GM21367 (cell line): ENCODE results near the gene FEZ2.

ENCODE experiments used
- ATAC-seq: cut with Tn5 transposase; IDR thresholded peaks from one replicate; pipeline ENCODE4 v1.9.1; 2021; ENCODE audit not compliant: unreplicated experiment

FEZ2 gene

DNA sequence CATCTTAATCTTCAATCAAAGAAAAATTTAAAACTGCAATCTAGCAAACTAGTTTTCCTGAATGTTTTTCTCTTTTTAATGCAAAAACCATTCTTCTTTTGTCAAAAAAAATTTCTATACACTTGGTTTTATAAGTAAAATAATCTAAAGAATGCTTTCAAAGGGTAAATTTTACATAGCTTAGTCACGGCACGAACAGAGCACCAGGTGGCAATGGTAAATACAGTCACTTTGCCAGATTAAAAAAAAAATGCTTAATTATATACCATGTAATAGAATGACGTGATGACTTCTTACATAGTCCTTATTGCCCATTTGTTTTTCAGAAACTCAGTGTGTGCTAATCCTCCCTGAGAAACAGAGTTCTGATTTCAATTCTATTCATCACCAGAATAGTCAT, 10.4 kb downstream of the FEZ2 start:
- ATAC-seq: no peak

DNA sequence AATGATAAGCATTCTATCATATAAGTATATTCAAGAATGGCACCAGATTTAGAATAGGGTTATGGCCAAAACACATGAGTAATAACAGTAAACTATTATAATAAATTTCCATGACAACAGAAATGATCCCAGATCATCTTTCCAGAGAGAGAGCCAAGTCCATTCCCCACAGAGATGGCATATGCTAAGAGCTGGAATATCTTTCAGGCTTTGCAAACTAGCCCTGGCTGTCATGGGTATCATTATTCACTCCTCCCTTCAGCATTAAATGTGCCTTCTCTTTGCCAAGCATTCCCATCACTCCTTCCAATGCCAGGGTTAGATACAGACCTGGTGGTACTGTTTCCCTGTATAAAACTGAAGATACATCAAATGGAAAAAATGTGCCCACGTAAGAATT, 10.9 kb downstream of the FEZ2 start:
- ATAC-seq: no peak

GRCh38 chr2:36586672-36587071, 11.3 kb downstream of the FEZ2 start:
- no peak for ATAC-seq

- no peak for ATAC-seq
Observed at GRCh38 chr2:36584148-36584794, 13.7 kb downstream of the FEZ2 start.

GRCh38 chr2:36582951-36583350, 15.0 kb downstream of the FEZ2 start:
- no peak for ATAC-seq

GRCh38 chr2:36582538-36582937, 15.4 kb downstream of the FEZ2 start:
- ATAC-seq: no peak

DNA sequence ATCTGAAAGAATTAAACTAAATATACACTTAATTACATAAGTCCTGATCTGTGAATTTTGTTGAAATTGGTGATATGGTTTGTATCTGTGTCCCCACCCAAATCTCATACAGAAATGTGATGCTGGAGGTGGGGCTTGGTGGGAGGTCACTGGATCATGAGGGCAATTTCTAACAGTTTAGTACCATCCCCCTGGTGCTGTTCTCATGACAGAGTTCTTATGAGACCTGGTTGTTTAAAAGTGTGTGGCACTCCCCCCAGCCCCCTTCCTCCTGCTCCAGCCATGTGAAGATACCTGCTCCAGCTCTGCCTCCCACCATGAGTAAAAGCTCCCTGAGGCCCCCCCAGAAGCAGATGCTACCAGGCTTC, 18.7 kb downstream of the FEZ2 start:
- ATAC-seq: no peak

DNA sequence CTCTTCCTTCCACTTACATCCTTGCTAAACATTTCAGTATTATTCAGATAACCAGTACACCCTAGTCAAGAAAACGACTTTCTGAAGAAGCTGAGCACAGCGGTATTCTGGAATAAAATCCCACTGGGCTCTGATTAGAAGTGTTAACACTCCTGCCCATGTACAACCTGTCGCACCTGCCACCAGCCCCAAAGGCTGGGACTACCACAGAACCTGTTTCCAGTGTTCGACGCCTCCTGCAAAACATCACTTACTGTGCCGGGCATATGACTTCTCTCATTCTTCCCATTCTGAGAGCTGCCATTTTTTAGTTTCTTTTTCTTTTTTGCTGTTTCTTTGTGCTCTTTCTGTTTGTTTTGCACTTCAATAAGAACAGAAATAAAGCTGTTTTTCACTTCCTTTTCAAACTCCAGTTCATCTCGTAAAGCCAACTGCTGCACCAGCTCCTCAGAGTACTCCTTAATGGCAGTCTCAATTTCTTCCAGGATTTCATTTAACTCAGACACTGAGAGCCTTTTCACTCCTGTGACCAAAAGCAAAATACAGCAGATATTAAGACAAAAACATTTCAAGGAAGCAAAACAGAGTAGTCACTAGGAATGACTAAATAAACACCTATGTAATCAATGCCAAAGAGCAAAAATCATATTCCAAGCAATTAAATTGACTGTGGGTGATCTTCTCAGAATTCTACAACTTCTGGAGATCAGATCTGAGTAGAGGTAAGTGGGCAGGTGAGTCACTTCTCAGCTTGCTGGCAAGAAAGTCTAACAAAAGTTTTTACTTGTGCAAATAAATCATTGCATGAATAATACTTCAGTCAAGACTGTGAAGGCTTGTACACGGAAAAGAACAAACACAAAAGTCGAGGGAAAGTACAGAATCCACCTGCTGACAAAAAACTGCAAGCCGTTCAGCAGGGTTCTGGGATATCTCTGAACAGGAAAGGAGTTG, 19.3 kb downstream of the FEZ2 start:
- ATAC-seq: no peak

DNA sequence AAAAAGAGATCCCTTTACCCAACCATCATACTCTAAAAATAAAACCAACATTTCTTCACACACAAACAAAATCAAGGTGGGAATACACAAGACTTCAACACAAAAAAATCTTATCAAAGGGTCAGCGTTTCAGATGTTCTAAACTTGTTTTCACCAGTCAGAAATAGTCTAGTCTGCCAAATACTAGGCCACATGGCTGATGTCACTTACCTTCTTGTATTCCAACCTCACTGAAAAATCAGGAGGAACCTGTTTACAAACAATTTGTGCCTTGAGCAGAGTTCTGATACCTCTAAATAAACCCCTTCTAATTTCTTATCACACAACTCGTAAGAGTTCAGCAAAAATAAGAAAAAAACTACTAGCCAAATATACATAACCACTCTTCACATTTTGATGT, 20.1 kb downstream of the FEZ2 start:
- no peak for ATAC-seq

GRCh38 chr2:36574560-36574959, 23.4 kb downstream of the FEZ2 start:
- ATAC-seq: no peak

GRCh38 chr2:36573165-36573564, 24.8 kb downstream of the FEZ2 start:
- no peak for ATAC-seq

GRCh38 chr2:36572719-36573059, 25.3 kb downstream of the FEZ2 start:
- ATAC-seq: no peak

DNA sequence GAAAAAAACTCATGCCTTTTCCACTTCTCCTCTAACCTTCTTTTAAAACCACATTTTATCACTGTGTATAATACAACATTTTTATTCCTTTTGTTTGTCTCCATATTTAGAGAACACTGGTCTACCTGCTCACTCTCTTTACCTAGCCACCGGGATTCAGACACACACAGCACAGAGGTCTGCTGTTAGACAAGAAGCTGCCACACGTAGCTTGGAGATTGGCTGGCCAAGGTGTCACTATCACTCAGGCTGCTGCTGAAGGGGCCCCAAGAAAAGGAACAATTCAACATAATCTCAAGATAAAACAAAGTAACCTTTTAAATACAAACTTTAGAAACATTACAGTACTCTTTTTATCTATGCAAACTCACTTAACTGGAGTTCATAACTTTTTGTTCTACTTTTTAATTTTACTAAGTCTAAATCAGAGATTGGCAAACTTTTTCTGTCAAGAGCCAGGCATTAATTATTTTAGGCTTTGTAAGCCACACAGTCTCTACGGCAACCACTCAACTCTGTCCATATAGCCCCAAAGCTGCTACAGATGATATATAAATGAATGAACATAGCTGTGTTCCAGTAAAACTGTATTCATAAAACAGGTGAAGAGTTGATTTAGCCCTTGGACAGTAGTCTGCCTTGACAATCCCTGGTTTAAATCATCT, 25.8 kb downstream of the FEZ2 start:
- no peak for ATAC-seq

GRCh38 chr2:36570416-36570815, 27.6 kb downstream of the FEZ2 start:
- no peak for ATAC-seq

- ATAC-seq: no peak
Observed at GRCh38 chr2:36569267-36569856, 28.6 kb downstream of the FEZ2 start.

GRCh38 chr2:36568516-36569246, 29.3 kb downstream of the FEZ2 start:
- no peak for ATAC-seq

GRCh38 chr2:36567711-36568408, 30.1 kb downstream of the FEZ2 start:
- ATAC-seq: no peak

DNA sequence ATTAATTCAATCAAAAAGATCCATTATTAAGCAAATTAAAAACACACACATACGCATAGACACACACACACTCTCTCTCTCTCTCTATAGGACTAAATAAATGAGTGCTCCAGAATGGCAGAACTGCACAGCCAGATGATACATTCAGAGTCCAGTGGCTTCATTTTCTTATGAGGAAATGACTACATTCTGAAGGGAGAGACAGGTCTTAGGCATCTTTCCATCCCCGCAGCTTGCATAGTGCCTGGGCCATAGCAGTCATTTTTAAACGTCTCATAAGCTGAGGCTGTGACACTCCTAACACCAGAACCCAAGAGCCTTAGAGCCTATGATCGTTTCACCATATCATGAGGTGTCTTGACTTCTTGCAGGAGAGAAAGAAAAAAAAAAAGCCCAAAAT, 31.1 kb downstream of the FEZ2 start:
- ATAC-seq: no peak

DNA sequence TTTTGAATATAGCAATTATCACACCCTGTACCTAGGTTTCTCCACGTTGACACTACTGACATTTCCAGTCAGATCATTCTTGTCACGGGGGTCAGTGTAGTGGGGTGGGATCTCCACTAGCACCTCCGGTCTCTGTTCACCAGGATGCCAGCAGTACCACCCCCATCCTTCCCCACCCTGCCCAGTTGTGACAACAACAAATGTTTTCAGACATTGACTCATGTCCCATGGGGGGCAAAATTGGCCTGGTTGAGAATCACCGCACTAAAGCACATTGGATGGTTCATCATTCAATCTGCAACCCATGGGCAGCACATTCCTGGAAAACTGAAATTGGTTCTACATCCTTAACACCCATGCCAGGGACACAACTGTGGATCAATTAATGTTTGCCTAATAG, 32.3 kb downstream of the FEZ2 start:
- no peak for ATAC-seq

DNA sequence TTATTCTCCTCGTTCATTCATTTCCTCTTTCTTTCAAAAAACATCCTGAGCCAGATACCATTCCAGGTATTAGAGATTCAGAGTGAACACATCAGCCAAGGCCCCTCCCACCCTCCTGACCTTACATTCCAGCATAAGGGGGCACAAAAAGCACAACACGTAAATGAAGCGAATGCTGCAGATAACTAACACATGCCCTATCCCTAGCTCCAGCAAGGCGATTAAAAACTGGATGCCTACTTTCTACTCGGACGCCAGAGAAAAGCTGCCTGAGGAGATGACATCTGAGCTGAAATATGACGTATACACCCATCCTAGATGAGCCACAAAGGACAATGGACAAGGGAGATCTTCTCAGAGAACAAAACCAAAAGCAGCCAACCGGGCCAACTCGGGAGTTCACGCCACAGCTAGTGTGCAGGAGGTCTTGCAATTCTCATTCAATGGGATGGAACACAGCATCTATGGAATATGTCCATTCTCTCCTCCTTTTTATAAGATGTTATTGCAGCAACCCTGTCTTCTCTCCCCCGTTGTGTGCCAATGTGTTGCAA, 33.5 kb downstream of the FEZ2 start:
- ATAC-seq: no peak
